IMR-90 (cell line): ENCODE data around the gene AMN.

ENCODE experiments used
- BHLHE40 ChIP-seq: fragments of 150-350 bp; IDR thresholded peaks from 2 replicates; pipeline ENCODE4 v1.6.1; 2016; ENCODE audit warnings: mild to moderate bottlenecking, low read depth, low read length
- CHD1 ChIP-seq: IDR thresholded peaks from 2 replicates; pipeline ENCODE4 v1.6.1; 2012; ENCODE audit warnings: low read depth, low read length, improper control_type of control experiment
- FOS ChIP-seq: fragments of 150-350 bp; IDR thresholded peaks from 2 replicates; pipeline ENCODE4 v1.6.1; 2016; ENCODE audit warnings: low read depth, low read length
- MAFK ChIP-seq: IDR thresholded peaks from 2 replicates; pipeline ENCODE4 v1.6.1; 2012; ENCODE audit warnings: low read depth, low read length, improper control_type of control experiment
- MXI1 ChIP-seq: IDR thresholded peaks from 2 replicates; pipeline ENCODE4 v1.6.1; 2012; ENCODE audit warnings: low read depth, mild to moderate bottlenecking, low read length, moderate library complexity, borderline replicate concordance
- NFE2L2 ChIP-seq: fragments of 150-350 bp; IDR thresholded peaks from 2 replicates; pipeline ENCODE4 v1.6.1; 2016; ENCODE audit warnings: low read depth, mild to moderate bottlenecking, low read length
- POLR2A ChIP-seq: IDR thresholded peaks from 2 replicates; pipeline ENCODE4 v1.6.1; 2012; ENCODE audit warnings: mild to moderate bottlenecking, low read depth, low read length
- RAD21 ChIP-seq: IDR thresholded peaks from 2 replicates; pipeline ENCODE4 v1.6.1; 2012; ENCODE audit warnings: low read length, improper control_type of control experiment
- RCOR1 ChIP-seq: IDR thresholded peaks from 2 replicates; pipeline ENCODE4 v1.6.1; 2012; ENCODE audit warnings: mild to moderate bottlenecking, low read length, improper control_type of control experiment; ENCODE audit not compliant: insufficient replicate concordance
- RFX5 ChIP-seq: IDR thresholded peaks from 2 replicates; pipeline ENCODE4 v1.8.0; 2012; ENCODE audit warnings: low read depth, mild to moderate bottlenecking, low read length, moderate library complexity
- SMC3 ChIP-seq: fragments of 150-350 bp; IDR thresholded peaks from 2 replicates; pipeline ENCODE4 v1.6.1; 2016; ENCODE audit warnings: low read depth, mild to moderate bottlenecking, antibody characterized with exemption, low read length, moderate library complexity
- TF ChIP-seq, protein P1 (sequence below): conservative IDR thresholded peaks from 2 replicates; pipeline ENCODE4 v1.5.1; 2012; ENCODE audit warnings: mild to moderate bottlenecking, low read depth, low read length, improper control_type of control experiment
- TF ChIP-seq, protein P2 (sequence below): fragments of 150-350 bp; IDR thresholded peaks from 2 replicates; pipeline ENCODE4 v1.6.1; 2017; ENCODE audit warnings: mild to moderate bottlenecking, antibody characterized with exemption, low read length, low read depth
- TF ChIP-seq, protein P3 (sequence below): fragments of 150-350 bp; IDR thresholded peaks from 2 replicates; pipeline ENCODE4 v1.6.1; 2016; ENCODE audit warnings: low read depth, mild to moderate bottlenecking, low read length, moderate library complexity, borderline replicate concordance

DNA sequence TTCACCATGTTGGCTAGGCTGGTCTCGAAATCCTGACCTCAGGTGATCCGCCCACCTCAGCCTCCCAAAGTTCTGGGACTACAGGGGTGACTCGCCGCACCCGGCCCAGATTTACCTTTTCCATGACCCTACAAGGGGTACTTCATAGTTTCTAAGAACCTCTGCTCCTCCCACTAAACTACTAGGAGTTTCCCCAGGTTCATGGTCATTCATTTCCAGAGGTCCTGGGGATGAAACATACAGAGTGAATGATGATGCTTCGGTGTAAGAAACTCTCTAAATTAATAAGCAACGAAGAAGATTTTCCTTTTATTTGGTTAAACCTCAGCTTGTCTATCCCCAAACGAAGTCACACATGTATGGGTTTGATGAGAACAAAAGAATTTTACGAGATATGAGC lies 56.9 kb downstream of the AMN start:
- TF ChIP-seq, protein P1, sequence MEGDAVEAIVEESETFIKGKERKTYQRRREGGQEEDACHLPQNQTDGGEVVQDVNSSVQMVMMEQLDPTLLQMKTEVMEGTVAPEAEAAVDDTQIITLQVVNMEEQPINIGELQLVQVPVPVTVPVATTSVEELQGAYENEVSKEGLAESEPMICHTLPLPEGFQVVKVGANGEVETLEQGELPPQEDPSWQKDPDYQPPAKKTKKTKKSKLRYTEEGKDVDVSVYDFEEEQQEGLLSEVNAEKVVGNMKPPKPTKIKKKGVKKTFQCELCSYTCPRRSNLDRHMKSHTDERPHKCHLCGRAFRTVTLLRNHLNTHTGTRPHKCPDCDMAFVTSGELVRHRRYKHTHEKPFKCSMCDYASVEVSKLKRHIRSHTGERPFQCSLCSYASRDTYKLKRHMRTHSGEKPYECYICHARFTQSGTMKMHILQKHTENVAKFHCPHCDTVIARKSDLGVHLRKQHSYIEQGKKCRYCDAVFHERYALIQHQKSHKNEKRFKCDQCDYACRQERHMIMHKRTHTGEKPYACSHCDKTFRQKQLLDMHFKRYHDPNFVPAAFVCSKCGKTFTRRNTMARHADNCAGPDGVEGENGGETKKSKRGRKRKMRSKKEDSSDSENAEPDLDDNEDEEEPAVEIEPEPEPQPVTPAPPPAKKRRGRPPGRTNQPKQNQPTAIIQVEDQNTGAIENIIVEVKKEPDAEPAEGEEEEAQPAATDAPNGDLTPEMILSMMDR, result no peak
- TF ChIP-seq RCOR1, result no peak
- TF ChIP-seq POLR2A, result no peak
- TF ChIP-seq MXI1, result no peak
- no peak for TF ChIP-seq NFE2L2
- TF ChIP-seq, protein P2, sequence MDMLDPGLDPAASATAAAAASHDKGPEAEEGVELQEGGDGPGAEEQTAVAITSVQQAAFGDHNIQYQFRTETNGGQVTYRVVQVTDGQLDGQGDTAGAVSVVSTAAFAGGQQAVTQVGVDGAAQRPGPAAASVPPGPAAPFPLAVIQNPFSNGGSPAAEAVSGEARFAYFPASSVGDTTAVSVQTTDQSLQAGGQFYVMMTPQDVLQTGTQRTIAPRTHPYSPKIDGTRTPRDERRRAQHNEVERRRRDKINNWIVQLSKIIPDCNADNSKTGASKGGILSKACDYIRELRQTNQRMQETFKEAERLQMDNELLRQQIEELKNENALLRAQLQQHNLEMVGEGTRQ, result no peak
- TF ChIP-seq RFX5, result no peak
- TF ChIP-seq FOS, result no peak
- TF ChIP-seq, protein P3, sequence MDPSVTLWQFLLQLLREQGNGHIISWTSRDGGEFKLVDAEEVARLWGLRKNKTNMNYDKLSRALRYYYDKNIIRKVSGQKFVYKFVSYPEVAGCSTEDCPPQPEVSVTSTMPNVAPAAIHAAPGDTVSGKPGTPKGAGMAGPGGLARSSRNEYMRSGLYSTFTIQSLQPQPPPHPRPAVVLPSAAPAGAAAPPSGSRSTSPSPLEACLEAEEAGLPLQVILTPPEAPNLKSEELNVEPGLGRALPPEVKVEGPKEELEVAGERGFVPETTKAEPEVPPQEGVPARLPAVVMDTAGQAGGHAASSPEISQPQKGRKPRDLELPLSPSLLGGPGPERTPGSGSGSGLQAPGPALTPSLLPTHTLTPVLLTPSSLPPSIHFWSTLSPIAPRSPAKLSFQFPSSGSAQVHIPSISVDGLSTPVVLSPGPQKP, result no peak
- TF ChIP-seq CHD1, result no peak
- TF ChIP-seq BHLHE40, result no peak
- TF ChIP-seq RAD21, result no peak
- no peak for TF ChIP-seq MAFK
- no peak for TF ChIP-seq SMC3
